ENCODE data around the gene MXRA8.

The MXRA8 gene

DNA sequence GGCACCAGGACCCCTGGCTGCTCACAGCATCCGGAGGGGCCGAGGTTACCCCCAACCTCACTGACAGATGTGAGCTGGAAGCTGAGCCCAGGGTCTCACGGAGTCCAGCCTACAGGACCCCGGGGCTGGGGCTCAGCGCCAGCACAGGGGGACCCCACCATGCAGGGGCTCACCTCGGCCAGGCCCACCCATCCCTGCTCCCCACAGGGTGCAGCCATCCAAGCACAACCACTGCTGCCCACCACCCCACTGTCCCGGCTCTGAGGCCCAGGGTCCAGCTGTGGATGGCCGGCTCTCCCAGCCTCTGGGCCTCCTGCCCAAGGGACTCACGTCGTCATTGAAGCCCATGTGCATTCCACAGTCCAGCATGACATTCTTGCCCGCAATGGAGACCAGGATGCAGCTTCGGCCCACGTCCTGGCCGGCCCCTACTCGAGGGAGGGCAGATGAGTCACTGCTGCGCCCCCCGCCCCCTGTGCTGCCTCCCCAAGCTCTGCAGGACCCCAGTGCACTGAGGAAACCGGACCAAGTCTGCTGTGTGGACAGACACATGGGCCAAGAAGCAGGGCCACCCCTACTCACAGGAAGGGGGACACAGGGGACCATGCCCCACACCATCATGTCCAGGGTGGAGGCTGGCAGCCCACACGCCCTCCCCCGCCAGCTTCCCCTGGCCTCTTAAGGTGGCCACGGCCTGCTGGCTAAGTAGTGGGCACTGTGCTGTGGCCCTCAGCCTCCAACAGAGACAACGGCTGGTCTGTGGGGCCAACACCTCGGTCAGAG, 37.5 kb downstream of the MXRA8 start:
- no peak for TF ChIP-seq ZFX (IDR thresholded peaks at IDR 0.05; ENCODE audit: borderline replicate concordance)
- TF ChIP-seq, protein P1, sequence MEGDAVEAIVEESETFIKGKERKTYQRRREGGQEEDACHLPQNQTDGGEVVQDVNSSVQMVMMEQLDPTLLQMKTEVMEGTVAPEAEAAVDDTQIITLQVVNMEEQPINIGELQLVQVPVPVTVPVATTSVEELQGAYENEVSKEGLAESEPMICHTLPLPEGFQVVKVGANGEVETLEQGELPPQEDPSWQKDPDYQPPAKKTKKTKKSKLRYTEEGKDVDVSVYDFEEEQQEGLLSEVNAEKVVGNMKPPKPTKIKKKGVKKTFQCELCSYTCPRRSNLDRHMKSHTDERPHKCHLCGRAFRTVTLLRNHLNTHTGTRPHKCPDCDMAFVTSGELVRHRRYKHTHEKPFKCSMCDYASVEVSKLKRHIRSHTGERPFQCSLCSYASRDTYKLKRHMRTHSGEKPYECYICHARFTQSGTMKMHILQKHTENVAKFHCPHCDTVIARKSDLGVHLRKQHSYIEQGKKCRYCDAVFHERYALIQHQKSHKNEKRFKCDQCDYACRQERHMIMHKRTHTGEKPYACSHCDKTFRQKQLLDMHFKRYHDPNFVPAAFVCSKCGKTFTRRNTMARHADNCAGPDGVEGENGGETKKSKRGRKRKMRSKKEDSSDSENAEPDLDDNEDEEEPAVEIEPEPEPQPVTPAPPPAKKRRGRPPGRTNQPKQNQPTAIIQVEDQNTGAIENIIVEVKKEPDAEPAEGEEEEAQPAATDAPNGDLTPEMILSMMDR (IDR thresholded peaks at IDR 0.05): no peak
- H3K27ac ChIP-seq: no peak overlapping the region

DNA sequence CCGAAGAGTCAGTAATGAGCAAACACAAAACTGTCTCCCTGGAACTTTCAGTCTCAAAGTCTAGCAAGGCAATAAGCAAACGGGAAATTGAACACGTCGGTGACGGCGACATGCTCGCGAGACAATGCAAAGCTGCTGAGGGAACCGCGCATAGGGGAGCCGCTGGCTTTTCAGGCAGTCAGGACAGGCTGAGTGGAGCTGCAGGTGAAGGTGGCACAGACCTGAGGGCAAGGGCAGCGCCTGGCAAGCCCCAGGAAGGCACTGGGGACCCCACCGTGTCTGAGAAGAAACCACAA, 38.8 kb downstream of the MXRA8 start:
- peak overlapping the region; percentile 83 for H3K27ac ChIP-seq
- no peak for TF ChIP-seq ZFX (IDR thresholded peaks at IDR 0.05; ENCODE audit: borderline replicate concordance)
- TF ChIP-seq, protein P1 (IDR thresholded peaks at IDR 0.05): no peak

DNA sequence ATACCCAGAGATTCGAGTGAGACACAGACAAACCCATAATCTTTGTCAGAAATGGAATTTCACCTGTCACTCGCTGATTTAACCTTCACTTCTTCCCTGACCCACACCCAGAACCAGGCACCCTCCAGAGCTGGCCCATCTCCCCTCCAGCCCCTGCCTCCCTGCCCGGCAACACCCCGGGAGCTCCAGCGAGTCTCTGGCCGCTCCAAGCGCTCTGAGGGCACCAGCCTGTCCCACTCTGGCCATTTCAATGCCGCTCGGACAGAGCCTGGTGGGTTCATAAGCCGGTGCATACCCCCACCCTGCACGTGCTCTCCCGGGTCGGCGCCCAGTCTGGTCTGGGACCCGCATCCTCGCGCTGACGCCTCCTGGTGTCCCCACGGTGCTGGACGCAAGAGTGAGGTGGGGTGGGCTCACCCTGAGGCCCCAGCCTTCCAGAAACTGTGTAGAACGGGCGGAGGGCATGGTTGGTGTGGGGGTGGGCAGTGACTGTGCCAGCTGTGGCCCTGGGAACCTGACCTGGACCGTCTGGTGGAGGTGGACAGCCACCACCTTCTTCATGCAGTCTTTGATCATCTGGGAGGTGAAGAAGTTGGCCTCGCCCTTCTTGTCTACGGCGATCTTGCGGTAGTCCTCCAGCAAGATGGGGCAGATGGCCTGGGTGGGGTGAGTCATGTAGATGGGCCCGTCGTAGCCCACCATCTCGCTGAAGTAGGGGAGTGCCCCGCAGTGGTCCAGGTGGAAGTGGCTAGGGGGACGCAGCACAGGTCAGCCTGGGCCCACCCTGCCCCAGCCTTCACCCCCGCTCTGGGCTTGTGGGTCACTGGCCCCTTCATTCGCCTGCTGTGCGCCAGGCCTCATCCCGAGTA, 39.3 kb downstream of the MXRA8 start:
- peak overlapping the region; percentile 83 for H3K27ac ChIP-seq
- TF ChIP-seq, protein P1 (IDR thresholded peaks at IDR 0.05): no peak
- no peak for TF ChIP-seq ZFX (IDR thresholded peaks at IDR 0.05; ENCODE audit: borderline replicate concordance)

DNA sequence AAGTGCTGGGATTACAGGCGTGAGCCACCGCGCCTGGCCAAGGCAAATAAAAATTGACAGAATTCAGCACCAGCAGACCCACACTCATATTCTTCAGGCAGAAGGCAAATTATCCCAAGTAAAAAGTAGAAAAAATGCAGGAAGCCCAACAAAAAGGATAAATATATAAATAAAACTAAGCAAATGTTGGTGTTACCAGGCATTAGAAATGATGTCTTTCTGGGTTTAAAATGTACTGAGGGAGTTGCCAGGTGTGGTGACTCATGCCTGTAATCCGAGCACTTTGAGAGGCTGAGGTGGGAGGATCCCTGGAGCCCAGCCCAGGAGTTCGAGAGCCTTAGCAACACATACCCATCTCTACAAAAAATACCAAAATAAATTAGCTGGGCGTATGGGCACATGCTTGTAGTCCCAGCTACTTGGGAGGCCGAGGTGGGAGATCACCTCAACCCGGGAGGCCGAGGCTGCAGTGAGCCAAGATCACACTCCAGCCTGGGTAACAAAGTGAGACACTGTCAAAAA, 40.2 kb downstream of the MXRA8 start:
- peak overlapping the region; percentile 83 for H3K27ac ChIP-seq
- TF ChIP-seq ZFX (IDR thresholded peaks at IDR 0.05; ENCODE audit: borderline replicate concordance): no peak
- TF ChIP-seq, protein P1 (IDR thresholded peaks at IDR 0.05): no peak

DNA sequence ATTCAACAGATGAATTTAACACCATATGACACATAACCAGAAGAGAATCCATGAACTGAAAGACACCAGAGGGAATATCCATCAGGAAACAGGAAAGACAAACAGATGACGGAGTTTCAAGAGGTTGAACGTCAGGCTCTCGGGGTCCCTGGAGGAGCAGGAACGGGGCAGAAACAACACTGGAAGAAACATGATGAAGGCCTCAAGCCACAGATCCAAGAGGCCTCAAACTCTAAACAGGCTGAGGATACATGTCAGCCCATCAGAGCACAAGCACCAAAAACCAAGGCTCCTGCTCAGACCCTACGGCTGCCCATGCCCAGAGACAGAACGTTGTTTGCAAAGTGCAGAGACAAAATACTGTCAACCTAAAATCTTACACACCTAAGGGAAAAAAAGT, 40.9 kb downstream of the MXRA8 start:
- TF ChIP-seq, protein P1 (IDR thresholded peaks at IDR 0.05): no peak
- no peak for TF ChIP-seq ZFX (IDR thresholded peaks at IDR 0.05; ENCODE audit: borderline replicate concordance)
- H3K27ac ChIP-seq: peak overlapping the region; percentile 83

DNA sequence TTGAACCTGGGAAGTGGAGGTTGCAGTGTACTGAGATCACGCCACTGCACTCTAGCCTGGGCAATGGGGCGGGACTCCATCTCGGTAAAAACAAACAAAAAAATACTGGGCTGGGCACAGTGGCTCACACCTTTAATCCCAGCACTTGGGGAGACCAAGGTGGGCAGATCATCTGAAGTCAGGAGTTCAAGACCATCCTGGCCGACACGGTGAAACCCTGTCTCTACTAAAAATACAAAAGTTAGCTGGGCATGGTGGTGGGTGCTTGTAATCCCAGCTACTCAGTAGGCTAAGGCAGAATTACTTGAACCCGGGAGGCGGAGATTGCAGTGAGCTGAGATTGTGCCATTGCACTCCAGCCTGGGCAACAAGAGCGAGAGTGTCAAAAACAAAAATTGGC, 42.2 kb downstream of the MXRA8 start:
- H3K27ac ChIP-seq: peak overlapping the region; percentile 83

DNA sequence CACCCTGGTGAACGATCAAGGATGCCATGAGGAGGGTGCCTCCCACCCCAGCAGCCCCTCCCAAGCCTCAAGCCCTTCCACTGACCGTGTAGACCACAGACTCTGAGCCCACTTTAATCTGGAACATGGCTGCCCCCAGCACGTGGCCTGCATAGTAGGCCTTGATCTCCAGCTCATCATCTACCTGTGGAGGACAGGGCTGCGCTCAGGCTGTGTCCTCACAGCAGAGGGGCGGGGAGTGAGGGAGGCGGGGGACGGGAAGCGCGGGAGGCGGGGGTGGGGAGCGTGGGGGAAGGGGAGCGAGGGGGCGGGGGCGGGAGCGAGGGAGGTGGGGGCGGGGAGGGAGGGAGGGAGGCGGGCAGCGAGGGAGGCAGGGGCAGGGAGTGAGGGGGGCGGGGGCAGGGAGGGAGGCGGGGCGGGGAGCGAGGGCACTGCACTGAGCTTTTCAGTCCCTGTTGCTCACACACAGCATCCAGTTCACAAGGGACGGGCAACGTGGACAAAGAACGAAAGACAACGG, 42.9 kb downstream of the MXRA8 start:
- peak overlapping the region; percentile 83 for H3K27ac ChIP-seq
- TF ChIP-seq ZFX (IDR thresholded peaks at IDR 0.05; ENCODE audit: borderline replicate concordance): no peak
- TF ChIP-seq, protein P1 (IDR thresholded peaks at IDR 0.05): no peak
